Breast epithelium (tissue), 3 donors: ENCODE results near the gene NRXN3.

Experiments
- POLR2AphosphoS5 ChIP-seq, 3 donors: sonication (generic); formaldehyde crosslinking; IDR thresholded peaks; one replicate each; pipeline ENCODE4 v1.6.1; 2017; ENCODE audit warnings: antibody characterized with exemption in 3 of 3
- TF ChIP-seq, protein P1 (sequence below), 3 donors: fragments of 450-650 bp; IDR thresholded peaks; one replicate each; pipeline ENCODE4 v1.5.1; 2016 to 2017; ENCODE audit warnings: antibody characterized with exemption in 3 of 3, mild to moderate bottlenecking in 3 of 3, moderate library complexity in 3 of 3

DNA sequence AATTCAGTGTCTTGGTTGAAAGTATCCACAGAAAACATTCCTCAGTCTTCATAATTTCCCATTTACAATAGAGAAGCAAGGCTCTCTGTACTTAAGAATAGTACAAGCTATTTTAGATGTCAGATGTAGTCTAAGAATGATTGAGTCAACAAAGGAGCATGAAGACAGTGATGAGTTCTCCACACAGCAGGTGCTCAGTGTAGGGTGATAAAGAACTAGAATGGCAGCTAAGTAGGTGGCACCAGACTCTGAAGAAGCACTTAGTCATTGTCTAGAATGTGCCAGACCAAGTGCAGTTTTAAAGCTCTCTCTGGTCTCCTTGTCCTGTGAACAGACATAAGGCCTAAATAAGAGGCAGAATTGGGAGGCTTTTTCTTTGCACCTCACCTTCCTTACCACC is 504.6 kb downstream of the NRXN3 start:
- TF ChIP-seq, protein P1, sequence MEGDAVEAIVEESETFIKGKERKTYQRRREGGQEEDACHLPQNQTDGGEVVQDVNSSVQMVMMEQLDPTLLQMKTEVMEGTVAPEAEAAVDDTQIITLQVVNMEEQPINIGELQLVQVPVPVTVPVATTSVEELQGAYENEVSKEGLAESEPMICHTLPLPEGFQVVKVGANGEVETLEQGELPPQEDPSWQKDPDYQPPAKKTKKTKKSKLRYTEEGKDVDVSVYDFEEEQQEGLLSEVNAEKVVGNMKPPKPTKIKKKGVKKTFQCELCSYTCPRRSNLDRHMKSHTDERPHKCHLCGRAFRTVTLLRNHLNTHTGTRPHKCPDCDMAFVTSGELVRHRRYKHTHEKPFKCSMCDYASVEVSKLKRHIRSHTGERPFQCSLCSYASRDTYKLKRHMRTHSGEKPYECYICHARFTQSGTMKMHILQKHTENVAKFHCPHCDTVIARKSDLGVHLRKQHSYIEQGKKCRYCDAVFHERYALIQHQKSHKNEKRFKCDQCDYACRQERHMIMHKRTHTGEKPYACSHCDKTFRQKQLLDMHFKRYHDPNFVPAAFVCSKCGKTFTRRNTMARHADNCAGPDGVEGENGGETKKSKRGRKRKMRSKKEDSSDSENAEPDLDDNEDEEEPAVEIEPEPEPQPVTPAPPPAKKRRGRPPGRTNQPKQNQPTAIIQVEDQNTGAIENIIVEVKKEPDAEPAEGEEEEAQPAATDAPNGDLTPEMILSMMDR (IDR thresholded peaks at IDR 0.05) = no peak
- no peak for TF ChIP-seq POLR2AphosphoS5 (IDR thresholded peaks at IDR 0.05)
